Measurements from ENCODE around the gene MAP3K5.

Gene MAP3K5

GRCh38 chr6:136633355-136633754 lies 158.9 kb downstream of the MAP3K5 start:
- Mint-ChIP-seq H3K36me3 (ENCODE audit: low read depth) (peaks cover 36% of the 10 kb centered on the region), H3K27ac (no peak overlapping the region), H3K4me3 (no peak overlapping the region)

GRCh38 chr6:136628996-136629395 lies 163.3 kb downstream of the MAP3K5 start:
- Mint-ChIP-seq H3K9me3 (no peaks in the 10 kb centered on the region), H3K4me1 (ENCODE audit: low read depth) (no peaks in the 10 kb centered on the region), H3K36me3 (ENCODE audit: low read depth) (peaks cover 17% of the 10 kb centered on the region), H3K4me3 (no peak overlapping the region), H3K27me3 (no peaks in the 10 kb centered on the region), H3K27ac (no peak overlapping the region)

More at GRCh38 chr6:136633355-136633754, 158.9 kb downstream of the MAP3K5 start:
- H3K27me3 Mint-ChIP-seq, result no peaks in the 10 kb centered on the region
- H3K4me1 Mint-ChIP-seq (ENCODE audit: low read depth), result no peaks in the 10 kb centered on the region
- H3K9me3 Mint-ChIP-seq, result no peaks in the 10 kb centered on the region

DNA sequence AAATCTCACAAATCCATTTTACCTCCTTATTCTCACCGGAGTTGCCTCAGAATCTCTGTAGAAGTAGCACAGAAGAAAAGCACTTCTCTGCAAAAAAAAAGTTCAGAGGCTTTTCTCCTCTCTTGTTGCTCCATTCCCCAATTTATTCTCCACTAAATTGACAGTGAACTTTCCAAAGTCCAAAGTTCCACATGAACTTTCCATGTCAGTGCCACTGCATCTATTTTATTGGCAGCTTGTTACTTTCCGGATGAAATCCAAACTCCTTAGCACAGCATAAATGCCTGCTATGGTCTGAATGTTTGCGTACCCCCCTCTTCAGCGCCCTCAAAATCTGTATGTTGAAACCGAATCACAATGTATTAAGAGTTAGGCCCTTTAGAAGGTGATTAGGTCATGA lies 165.1 kb downstream of the MAP3K5 start:
- Mint-ChIP-seq H3K4me1 (ENCODE audit: low read depth) (no peaks in the 10 kb centered on the region), H3K9me3 (no peaks in the 10 kb centered on the region), H3K27ac (no peak overlapping the region), H3K4me3 (no peak overlapping the region), H3K36me3 (ENCODE audit: low read depth) (peaks cover 26% of the 10 kb centered on the region), H3K27me3 (no peaks in the 10 kb centered on the region)

GRCh38 chr6:136625293-136625692 lies 167.0 kb downstream of the MAP3K5 start:
- H3K4me3 Mint-ChIP-seq, result no peak overlapping the region
- no peak overlapping the region for H3K27ac Mint-ChIP-seq
- peaks cover 27% of the 10 kb centered on the region for H3K36me3 Mint-ChIP-seq (ENCODE audit: low read depth)
- no peaks in the 10 kb centered on the region for H3K9me3 Mint-ChIP-seq
- H3K4me1 Mint-ChIP-seq (ENCODE audit: low read depth), result no peaks in the 10 kb centered on the region
- H3K27me3 Mint-ChIP-seq, result no peaks in the 10 kb centered on the region

- H3K27ac Mint-ChIP-seq, result no peak overlapping the region
- H3K4me1 Mint-ChIP-seq (ENCODE audit: low read depth), result no peaks in the 10 kb centered on the region
- no peak overlapping the region for H3K4me3 Mint-ChIP-seq
- H3K9me3 Mint-ChIP-seq, result no peaks in the 10 kb centered on the region
- H3K36me3 Mint-ChIP-seq (ENCODE audit: low read depth), result peaks cover 27% of the 10 kb centered on the region
- no peaks in the 10 kb centered on the region for H3K27me3 Mint-ChIP-seq
Observed at GRCh38 chr6:136624347-136624746, 167.9 kb downstream of the MAP3K5 start.

DNA sequence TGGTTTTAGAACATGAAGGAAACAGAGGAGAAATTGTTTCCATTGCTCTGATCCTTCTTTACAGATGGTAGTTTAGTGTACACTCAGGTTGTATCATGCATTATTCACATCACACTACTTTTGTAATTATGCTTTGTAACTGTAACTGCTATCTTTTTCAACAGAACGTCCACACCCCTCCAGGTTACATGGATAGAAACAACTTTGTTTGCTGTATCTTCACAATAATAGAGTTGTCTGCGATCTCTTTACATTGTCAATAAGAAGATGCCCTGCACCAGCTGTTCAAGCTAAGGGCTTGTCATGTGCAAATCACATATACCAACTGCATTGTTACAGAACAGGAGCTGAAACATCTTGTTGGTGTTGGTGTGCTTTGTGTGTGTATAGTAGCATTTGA lies 174.2 kb downstream of the MAP3K5 start:
- Mint-ChIP-seq H3K27me3 (no peaks in the 10 kb centered on the region), H3K4me1 (ENCODE audit: low read depth) (no peaks in the 10 kb centered on the region), H3K4me3 (no peak overlapping the region), H3K9me3 (no peaks in the 10 kb centered on the region), H3K36me3 (ENCODE audit: low read depth) (peaks cover 40% of the 10 kb centered on the region), H3K27ac (no peak overlapping the region)

- Mint-ChIP-seq H3K36me3 (ENCODE audit: low read depth) (peaks cover 40% of the 10 kb centered on the region), H3K4me3 (no peak overlapping the region), H3K27ac (no peak overlapping the region), H3K9me3 (no peaks in the 10 kb centered on the region), H3K27me3 (no peaks in the 10 kb centered on the region), H3K4me1 (ENCODE audit: low read depth) (no peaks in the 10 kb centered on the region)
Observed at GRCh38 chr6:136616527-136616926, 175.8 kb downstream of the MAP3K5 start.

- H3K27ac Mint-ChIP-seq, result no peak overlapping the region
- H3K4me1 Mint-ChIP-seq (ENCODE audit: low read depth), result peaks cover 7% of the 10 kb centered on the region
- H3K9me3 Mint-ChIP-seq, result no peaks in the 10 kb centered on the region
- no peak overlapping the region for H3K4me3 Mint-ChIP-seq
- no peaks in the 10 kb centered on the region for H3K27me3 Mint-ChIP-seq
- H3K36me3 Mint-ChIP-seq (ENCODE audit: low read depth), result peaks cover 43% of the 10 kb centered on the region
Observed at GRCh38 chr6:136614994-136615393, 177.3 kb downstream of the MAP3K5 start.

DNA sequence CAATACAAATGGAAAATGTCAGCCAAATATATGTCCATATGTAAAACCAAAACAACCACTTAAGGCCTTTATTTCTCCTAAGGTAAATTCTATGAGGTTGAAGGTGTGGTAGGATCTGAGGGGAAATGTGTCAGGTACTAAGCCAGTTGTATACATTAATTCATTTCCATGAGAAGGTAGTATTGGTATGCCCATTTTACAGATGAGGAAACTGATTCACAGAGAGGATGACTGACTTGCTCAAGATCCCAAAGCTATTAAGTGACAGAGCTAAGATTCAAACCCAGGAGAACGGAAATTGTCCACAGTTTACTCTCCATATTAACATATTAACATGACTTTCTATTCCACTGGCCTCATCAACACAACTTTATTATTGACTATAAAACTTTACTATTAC lies 177.9 kb downstream of the MAP3K5 start:
- peaks cover 41% of the 10 kb centered on the region for H3K36me3 Mint-ChIP-seq (ENCODE audit: low read depth)
- H3K27me3 Mint-ChIP-seq, result no peaks in the 10 kb centered on the region
- H3K4me3 Mint-ChIP-seq, result no peak overlapping the region
- peaks cover 11% of the 10 kb centered on the region for H3K4me1 Mint-ChIP-seq (ENCODE audit: low read depth)
- H3K27ac Mint-ChIP-seq, result no peak overlapping the region
- no peaks in the 10 kb centered on the region for H3K9me3 Mint-ChIP-seq

- Mint-ChIP-seq H3K4me3 (no peak overlapping the region), H3K4me1 (ENCODE audit: low read depth) (peaks cover 11% of the 10 kb centered on the region), H3K27ac (no peak overlapping the region), H3K36me3 (ENCODE audit: low read depth) (peaks cover 37% of the 10 kb centered on the region), H3K9me3 (no peaks in the 10 kb centered on the region), H3K27me3 (no peaks in the 10 kb centered on the region)
Observed at GRCh38 chr6:136613477-136613876, 178.8 kb downstream of the MAP3K5 start.

DNA sequence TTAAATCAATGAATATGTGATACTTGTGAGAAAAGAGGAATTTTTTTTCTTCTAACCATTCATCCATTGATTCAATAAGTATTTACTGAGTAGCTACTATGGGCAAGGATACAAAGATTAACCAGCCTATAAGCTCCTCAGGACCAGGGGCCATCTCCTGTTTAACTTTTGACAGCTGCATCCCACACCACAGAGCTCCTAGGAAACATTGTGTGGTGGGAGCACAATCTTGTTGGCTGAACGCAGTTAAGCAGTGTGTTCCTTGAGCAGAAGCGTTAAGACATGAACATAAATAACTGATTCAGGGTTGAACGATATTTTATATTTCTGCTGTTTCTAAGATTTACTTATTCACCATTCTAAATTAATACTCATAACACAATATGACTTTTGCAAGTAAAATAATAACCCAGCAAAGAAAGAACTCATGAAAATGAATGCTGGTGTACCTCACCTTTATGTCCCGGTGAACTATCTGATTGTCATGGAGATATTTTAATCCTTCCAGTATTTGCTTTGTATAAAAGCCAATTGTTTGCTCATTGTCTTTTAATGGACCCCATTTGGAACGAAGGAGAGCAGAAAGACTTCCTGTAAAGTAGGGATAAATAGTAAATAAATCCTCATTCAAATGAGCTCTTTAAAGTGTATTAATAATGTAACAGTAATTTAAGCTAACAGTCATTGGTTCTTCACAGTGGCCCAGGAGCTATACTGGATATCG lies 179.4 kb downstream of the MAP3K5 start:
- H3K9me3 Mint-ChIP-seq, result no peaks in the 10 kb centered on the region
- peaks cover 11% of the 10 kb centered on the region for H3K4me1 Mint-ChIP-seq (ENCODE audit: low read depth)
- H3K4me3 Mint-ChIP-seq, result no peak overlapping the region
- H3K36me3 Mint-ChIP-seq (ENCODE audit: low read depth), result peaks cover 37% of the 10 kb centered on the region
- no peaks in the 10 kb centered on the region for H3K27me3 Mint-ChIP-seq
- no peak overlapping the region for H3K27ac Mint-ChIP-seq

GRCh38 chr6:136611746-136612145 lies 180.5 kb downstream of the MAP3K5 start:
- peaks cover 11% of the 10 kb centered on the region for H3K4me1 Mint-ChIP-seq (ENCODE audit: low read depth)
- no peaks in the 10 kb centered on the region for H3K27me3 Mint-ChIP-seq
- no peak overlapping the region for H3K4me3 Mint-ChIP-seq
- no peak overlapping the region for H3K27ac Mint-ChIP-seq
- H3K36me3 Mint-ChIP-seq (ENCODE audit: low read depth), result peaks cover 37% of the 10 kb centered on the region
- no peaks in the 10 kb centered on the region for H3K9me3 Mint-ChIP-seq

DNA sequence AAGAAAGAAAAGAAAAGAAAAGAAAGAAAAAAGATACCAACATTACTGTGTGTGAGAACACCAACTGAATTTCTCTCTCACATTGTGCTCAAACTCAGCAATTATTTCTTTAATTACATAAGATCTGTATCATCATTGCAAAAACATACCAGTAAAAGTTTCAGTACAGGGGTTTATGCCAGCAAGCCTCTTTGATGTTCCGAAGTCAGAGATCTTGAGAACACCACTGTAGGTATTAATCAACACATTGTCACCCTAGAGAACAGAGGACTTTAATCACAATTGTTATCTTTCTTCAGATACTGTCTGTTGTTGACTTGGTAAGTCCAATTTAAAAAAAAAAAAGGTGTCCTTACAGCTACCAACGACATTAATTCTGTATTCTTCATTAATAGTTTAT lies 181.1 kb downstream of the MAP3K5 start:
- Mint-ChIP-seq H3K36me3 (ENCODE audit: low read depth) (peaks cover 37% of the 10 kb centered on the region), H3K27ac (no peak overlapping the region), H3K4me3 (no peak overlapping the region), H3K4me1 (ENCODE audit: low read depth) (peaks cover 11% of the 10 kb centered on the region), H3K27me3 (no peaks in the 10 kb centered on the region), H3K9me3 (no peaks in the 10 kb centered on the region)

DNA sequence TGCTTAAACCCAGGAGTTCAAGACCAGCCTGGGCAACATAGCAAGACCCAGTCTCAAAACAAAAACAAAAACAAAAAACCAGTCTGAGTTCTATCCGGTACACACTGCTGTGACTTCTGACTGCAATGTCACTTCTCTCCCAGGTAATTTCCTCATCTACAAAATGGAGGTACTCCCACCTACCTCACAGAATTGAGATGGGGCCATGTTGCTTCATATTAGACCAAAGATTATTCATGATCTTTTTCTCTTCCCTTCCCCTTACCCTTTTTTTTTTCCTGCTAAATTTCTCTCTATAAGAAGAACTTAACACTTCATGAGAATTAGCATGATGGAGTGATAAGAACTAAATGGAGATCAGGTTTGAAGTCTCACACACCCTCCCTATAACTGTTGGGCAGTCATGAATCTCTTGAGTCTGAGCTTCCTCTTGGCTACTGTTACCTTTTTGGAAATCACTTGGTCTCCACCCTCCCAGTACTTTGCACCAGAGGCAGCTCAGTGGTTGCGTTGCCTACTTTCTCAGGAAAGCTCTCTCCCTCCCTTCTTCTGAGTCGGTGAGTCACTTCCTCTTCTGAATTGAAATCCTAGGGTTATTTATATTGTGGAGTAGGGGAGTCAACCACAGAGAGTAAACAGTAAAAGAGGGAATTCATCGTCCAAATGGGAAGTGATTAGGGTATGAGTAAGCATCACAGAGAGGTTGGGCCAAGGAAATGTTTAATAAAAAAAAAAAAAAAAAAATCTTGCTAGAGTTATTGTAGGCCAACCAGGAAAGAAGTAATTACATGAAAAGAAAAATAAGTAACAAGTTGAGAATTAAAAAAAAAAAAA lies 182.2 kb downstream of the MAP3K5 start:
- Mint-ChIP-seq H3K27ac (peak overlapping the region; percentile 27), H3K4me1 (ENCODE audit: low read depth) (peaks cover 11% of the 10 kb centered on the region), H3K27me3 (no peaks in the 10 kb centered on the region), H3K4me3 (no peak overlapping the region), H3K36me3 (ENCODE audit: low read depth) (peaks cover 42% of the 10 kb centered on the region), H3K9me3 (no peaks in the 10 kb centered on the region)

DNA sequence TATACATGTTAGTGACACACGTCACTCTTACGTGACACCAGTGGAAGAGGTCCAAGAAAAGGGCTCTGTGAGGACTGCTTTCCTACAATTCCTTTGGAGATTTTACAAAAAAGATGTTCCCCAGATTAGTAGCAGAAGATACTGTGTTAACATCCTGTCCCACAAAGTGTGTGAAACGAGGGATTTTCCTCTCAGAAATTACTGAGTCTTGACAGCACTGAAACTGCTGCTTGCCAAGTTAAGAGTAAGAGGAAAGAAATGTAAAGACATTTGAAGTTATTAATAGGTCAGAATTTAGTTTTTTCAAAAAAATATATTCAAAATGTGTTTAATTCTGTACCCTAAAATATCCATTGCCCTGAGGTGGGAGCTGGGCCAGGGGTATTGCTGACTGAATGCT lies 183.3 kb downstream of the MAP3K5 start:
- Mint-ChIP-seq H3K27ac (no peak overlapping the region), H3K4me3 (no peak overlapping the region), H3K36me3 (ENCODE audit: low read depth) (peaks cover 36% of the 10 kb centered on the region), H3K9me3 (no peaks in the 10 kb centered on the region), H3K27me3 (no peaks in the 10 kb centered on the region), H3K4me1 (ENCODE audit: low read depth) (peaks cover 11% of the 10 kb centered on the region)

Measured in stimulated activated naive CD8-positive, alpha-beta T cell treated with anti-CD3 and anti-CD28 coated beads, Interleukin-15, Interleukin-2, amounts not matched to agents 100 ng/mL and 50 ng/mL, for 24 hours (primary cell).